IMR-90 (cell line): ENCODE results near the gene C6orf141.

Source experiments
- BHLHE40 ChIP-seq: fragments of 150-350 bp; IDR thresholded peaks from 2 replicates; pipeline ENCODE4 v1.6.1; 2016; ENCODE audit warnings: mild to moderate bottlenecking, low read depth, low read length
- CTCF ChIP-seq: conservative IDR thresholded peaks from 2 replicates; pipeline ENCODE4 v1.5.1; 2012; ENCODE audit warnings: mild to moderate bottlenecking, low read depth, low read length, improper control_type of control experiment
- ELK1 ChIP-seq: fragments of 150-350 bp; IDR thresholded peaks from 2 replicates; pipeline ENCODE4 v1.6.1; 2016; ENCODE audit warnings: low read depth, mild to moderate bottlenecking, low read length, moderate library complexity, borderline replicate concordance
- POLR2A ChIP-seq: IDR thresholded peaks from 2 replicates; pipeline ENCODE4 v1.6.1; 2012; ENCODE audit warnings: mild to moderate bottlenecking, low read depth, low read length
- RFX5 ChIP-seq: IDR thresholded peaks from 2 replicates; pipeline ENCODE4 v1.8.0; 2012; ENCODE audit warnings: low read depth, mild to moderate bottlenecking, low read length, moderate library complexity
- SMC3 ChIP-seq: fragments of 150-350 bp; IDR thresholded peaks from 2 replicates; pipeline ENCODE4 v1.6.1; 2016; ENCODE audit warnings: low read depth, mild to moderate bottlenecking, antibody characterized with exemption, low read length, moderate library complexity

GRCh38 chr6:49515485-49516146, 34.9 kb upstream of the C6orf141 start:
- TF ChIP-seq POLR2A (no peak), CTCF (no peak), SMC3 (no peak), ELK1 (no peak), RFX5 (no peak), BHLHE40 (no peak)
